ENCODE measurements around the gene PRKG2.
A peak's percentile ranks its signal among the peaks of the same experiment; 100 is the strongest.

Gene PRKG2

GRCh38 chr4:81058621-81059020 is 156.4 kb downstream of the PRKG2 start:
- Mint-ChIP-seq H3K9me3 (no peaks in the 10 kb centered on the region), H3K27me3 (peaks cover 4% of the 10 kb centered on the region), H3K27ac (no peak overlapping the region), H3K4me1 (no peaks in the 10 kb centered on the region), H3K36me3 (no peaks in the 10 kb centered on the region), H3K4me3 (no peak overlapping the region)

DNA sequence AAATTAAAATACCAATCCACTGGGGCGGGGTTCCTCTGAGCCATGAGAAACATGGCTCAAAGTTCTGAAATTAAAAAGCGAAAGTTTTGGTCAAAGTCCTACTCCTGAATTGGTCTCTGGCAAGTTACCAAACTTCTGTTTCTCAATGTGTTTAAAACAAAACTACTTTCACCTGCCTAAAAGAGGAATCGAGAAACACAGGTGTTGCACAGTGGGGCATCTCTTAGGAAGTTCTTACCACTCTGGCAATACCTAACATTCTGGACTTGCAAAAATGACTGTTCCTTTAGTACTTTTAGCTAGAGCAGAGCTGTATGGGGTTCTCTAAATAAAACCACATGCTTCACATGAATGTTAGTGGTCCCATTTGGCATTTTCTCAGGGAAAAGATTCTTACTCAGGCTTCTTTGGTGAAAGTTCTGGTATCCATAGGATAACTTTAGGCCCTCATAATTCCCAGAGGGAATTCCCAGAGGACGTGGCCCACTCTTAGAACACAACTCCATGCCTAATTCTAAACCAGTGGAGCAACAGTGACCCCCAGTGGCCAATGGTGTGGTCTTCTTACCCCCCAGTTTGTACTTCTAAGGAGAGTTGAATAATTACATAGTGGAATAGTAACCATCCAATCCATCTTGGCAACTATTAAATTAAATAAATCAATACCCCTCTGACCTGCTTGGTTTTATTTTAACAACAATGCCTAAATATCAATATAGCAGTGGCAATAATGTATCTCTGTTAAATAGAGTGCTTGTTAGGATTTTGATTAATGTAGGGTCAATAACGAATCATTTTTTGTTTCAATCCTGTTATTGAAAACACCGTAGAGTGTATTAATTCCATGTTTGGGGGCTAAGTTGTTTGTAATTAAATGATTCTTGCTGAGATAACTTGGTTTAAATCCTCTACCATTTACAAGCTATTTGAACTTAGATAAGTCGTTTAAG is 162.6 kb downstream of the PRKG2 start:
- no peaks in the 10 kb centered on the region for H3K36me3 Mint-ChIP-seq
- H3K4me1 Mint-ChIP-seq, result no peaks in the 10 kb centered on the region
- H3K27me3 Mint-ChIP-seq, result peaks cover 6% of the 10 kb centered on the region
- H3K9me3 Mint-ChIP-seq, result no peaks in the 10 kb centered on the region
- H3K27ac Mint-ChIP-seq, result peak overlapping the region; percentile 10
- H3K4me3 Mint-ChIP-seq, result no peak overlapping the region

DNA sequence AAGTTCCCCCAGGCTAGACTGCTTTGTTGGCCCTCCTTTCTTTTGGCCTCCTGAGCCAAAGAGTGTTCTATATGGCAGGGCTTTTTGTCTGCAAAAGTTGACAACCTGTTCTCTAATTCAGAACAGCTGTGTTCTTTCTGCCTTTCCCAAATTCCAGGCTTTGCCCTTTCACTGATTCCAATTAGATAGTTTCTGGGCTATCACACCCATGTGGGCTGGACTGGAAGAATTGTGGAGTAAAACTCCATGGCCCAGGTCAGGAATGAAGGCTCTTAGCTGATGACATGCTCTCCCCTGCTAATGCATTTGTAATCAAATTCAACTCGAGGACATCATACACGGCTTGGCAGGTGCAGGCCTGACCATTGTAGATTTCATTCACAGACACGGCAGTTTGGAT is 165.1 kb downstream of the PRKG2 start:
- Mint-ChIP-seq H3K4me3 (no peak overlapping the region), H3K27ac (no peak overlapping the region), H3K27me3 (peaks cover 13% of the 10 kb centered on the region), H3K36me3 (no peaks in the 10 kb centered on the region), H3K9me3 (no peaks in the 10 kb centered on the region), H3K4me1 (no peaks in the 10 kb centered on the region)

DNA sequence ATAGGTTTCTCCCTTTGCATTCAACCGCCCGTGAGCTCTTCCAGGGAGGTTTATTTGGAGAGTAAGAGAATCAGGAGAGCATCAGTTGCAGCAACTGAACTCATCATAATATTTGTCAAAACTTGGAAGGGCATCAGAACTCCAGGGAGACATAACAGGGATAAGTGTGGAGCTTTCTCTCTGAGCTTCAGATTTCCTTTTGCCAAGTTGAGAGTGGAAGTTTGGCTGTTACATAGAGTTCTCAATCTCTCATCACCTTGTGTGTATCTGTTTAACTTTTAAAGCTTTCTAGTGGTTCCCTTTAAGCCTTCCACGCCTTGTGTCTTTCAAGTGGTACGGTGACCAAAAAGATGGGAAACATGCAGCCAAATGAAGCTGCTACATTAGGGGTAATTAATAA is 165.7 kb downstream of the PRKG2 start:
- no peaks in the 10 kb centered on the region for H3K9me3 Mint-ChIP-seq
- H3K36me3 Mint-ChIP-seq, result no peaks in the 10 kb centered on the region
- H3K4me3 Mint-ChIP-seq, result no peak overlapping the region
- no peaks in the 10 kb centered on the region for H3K4me1 Mint-ChIP-seq
- H3K27me3 Mint-ChIP-seq, result peaks cover 13% of the 10 kb centered on the region
- H3K27ac Mint-ChIP-seq, result no peak overlapping the region

- no peaks in the 10 kb centered on the region for H3K4me1 Mint-ChIP-seq
- H3K27me3 Mint-ChIP-seq, result peaks cover 13% of the 10 kb centered on the region
- H3K36me3 Mint-ChIP-seq, result no peaks in the 10 kb centered on the region
- no peaks in the 10 kb centered on the region for H3K9me3 Mint-ChIP-seq
- no peak overlapping the region for H3K4me3 Mint-ChIP-seq
- no peak overlapping the region for H3K27ac Mint-ChIP-seq
Measured at GRCh38 chr4:81042578-81043365, 172.2 kb downstream of the PRKG2 start.

DNA sequence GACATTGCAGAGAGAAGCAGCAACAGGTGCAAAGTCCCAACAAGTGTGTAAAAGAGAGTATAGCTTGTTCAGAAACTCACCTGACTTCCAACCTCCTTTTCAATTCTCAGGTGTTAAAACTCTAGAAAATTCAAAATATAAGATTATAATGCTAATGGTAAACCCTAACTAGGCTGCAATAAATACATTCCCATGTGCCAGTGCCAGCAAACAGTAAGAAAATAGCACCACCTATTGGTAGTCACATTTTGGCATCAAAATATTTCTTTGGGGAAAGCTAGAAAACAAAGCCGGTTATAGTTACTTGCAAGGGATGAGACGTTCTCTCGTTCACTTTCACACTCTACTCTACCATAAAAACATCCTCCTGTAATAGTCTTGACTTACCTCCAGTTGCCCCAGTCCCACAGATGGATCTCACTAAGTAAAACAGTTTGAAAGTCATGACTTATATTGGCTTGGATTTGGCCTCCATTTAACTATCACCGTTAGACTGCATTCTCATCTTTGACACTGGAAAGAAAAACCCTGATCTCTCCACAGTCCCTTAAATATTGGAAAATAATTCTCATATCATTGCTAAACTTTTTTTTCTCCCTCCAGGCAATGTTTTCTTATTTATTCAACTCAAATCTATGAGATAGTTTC is 174.9 kb downstream of the PRKG2 start:
- Mint-ChIP-seq H3K9me3 (no peaks in the 10 kb centered on the region), H3K36me3 (no peaks in the 10 kb centered on the region), H3K27ac (no peak overlapping the region), H3K4me1 (no peaks in the 10 kb centered on the region), H3K27me3 (peaks cover 6% of the 10 kb centered on the region), H3K4me3 (no peak overlapping the region)

DNA sequence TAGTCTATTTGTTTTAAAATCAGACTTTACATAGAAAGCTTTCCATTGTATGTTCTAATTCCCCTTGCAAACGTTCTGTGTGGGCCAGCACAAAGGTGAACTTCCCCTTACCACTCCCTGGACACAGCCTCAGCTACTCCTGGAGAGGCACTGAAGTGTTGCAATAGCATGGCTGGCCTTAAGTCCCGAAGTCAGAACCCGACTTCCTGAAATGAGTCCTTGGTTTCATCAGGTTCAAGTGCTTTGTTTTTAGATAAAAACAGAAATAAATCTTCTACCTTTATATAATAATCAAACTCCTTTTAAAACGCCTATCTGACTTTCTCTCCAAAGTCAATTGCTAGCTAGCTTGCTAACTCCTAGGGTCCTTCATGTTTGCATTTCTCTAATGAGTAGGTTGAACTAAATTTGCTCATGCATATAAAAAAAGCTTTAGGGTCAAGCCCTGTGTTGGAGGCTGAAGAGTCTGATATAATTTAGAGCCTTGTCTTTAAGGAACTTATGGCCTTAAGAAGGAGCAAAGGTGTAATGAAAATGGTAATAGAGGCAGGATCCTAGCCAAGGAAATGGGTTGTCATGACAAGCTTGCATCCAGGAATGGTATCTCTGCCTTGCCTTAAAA is 175.6 kb downstream of the PRKG2 start:
- peaks cover 6% of the 10 kb centered on the region for H3K27me3 Mint-ChIP-seq
- H3K27ac Mint-ChIP-seq, result no peak overlapping the region
- no peak overlapping the region for H3K4me3 Mint-ChIP-seq
- no peaks in the 10 kb centered on the region for H3K4me1 Mint-ChIP-seq
- H3K9me3 Mint-ChIP-seq, result no peaks in the 10 kb centered on the region
- no peaks in the 10 kb centered on the region for H3K36me3 Mint-ChIP-seq

DNA sequence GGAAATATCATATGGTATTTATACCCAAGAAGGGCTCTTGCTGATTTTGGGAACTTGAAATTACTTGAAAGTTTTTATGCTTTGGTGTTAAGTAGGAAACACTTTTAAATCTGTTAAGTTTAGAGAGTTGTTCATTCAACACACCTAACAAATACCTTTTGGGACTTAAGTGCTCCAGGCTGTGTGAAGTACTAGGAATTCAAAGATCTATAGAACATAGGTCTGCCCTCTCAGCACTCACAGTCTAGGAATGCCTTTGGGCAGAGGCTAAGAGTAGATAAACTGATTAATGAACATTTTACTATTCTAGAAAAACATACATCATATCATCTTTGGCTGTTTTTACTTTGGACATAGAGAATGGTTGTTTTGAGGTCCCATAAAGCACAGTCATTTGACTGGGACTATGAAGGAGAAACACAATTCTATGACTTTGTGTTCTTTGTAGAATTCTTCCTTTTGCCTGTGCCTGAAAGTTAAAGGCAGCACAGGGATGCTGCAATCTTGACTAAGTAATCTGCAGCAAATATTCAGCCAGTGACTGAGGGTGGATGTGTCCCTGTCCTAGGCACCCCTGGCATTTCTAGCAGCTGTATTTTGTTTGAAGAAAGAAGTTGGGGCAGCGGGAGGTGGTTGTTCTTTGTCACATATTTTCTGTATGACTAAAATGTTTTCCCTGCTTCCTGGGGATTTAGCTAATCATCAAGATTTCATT is 176.2 kb downstream of the PRKG2 start:
- Mint-ChIP-seq H3K27ac (no peak overlapping the region), H3K9me3 (no peaks in the 10 kb centered on the region), H3K4me1 (no peaks in the 10 kb centered on the region), H3K4me3 (no peak overlapping the region), H3K36me3 (no peaks in the 10 kb centered on the region), H3K27me3 (peaks cover 3% of the 10 kb centered on the region)

Data from activated naive CD4-positive, alpha-beta T cell treated with anti-CD3 and anti-CD28 coated beads, Interleukin-2, amount 50 U/mL, for 24 hours (primary cell).